Measurements from ENCODE around the gene WDFY3.
"Not testable (repeated sequence)": the region's sequence is repeated elsewhere in the genome, so short reads cannot be mapped to it uniquely, and the experiment has no call there.

Gene WDFY3

GRCh38 chr4:84680956-84681355, 285.5 kb downstream of the WDFY3 start:
- Histone ChIP-seq H3K4me2 (peak overlapping the region in 10 of 11 experiments; percentile 62 to 75 (median 72); a peak in 18 of 22 replicates), H3K36me3 (peaks cover 56 to 98% (median 96%) of the 10 kb centered on the region in 11 experiments), H3K4me1 (peaks cover 25 to 47% (median 39%) of the 10 kb centered on the region in 10 experiments), H3K9me3 (replicated peaks in 1 of 11) (no peaks in the 10 kb centered on the region), H3K27ac (peak overlapping the region in 1 of 11 experiments; percentile 8; a peak in 1 of 22 replicates), H3K4me3 (no peak overlapping the region), H3K9ac (0 out of 22 replicates have a peak overlapping the region, but pooled peaks of 1 of the 11 experiments have one; percentile 25), H3K27me3 (no peaks in the 10 kb centered on the region), H4K20me1 (peaks cover 0 to 94% (median 0%) of the 10 kb centered on the region in 11 experiments; a peak in 8 of 22 replicates)
- TF ChIP-seq Cebpa-rat (IDR thresholded peaks at IDR 0.05): no peak

GRCh38 chr4:84678976-84679744, 287.3 kb downstream of the WDFY3 start:
- TF ChIP-seq Cebpa-rat (IDR thresholded peaks at IDR 0.05): no peak
- no peak overlapping the region for H3K27ac ChIP-seq
- no peaks in the 10 kb centered on the region for H3K27me3 ChIP-seq
- H3K4me3 ChIP-seq: no peak overlapping the region
- H3K4me1 ChIP-seq: peaks cover 24 to 39% (median 32%) of the 10 kb centered on the region in 10 experiments
- no peak overlapping the region for H3K9ac ChIP-seq
- peaks cover 66 to 99% (median 96%) of the 10 kb centered on the region in 11 experiments for H3K36me3 ChIP-seq
- H3K9me3 ChIP-seq (replicated peaks in 1 of 11): no peaks in the 10 kb centered on the region
- H4K20me1 ChIP-seq: peaks cover 0 to 91% (median 0%) of the 10 kb centered on the region in 11 experiments; a peak in 8 of 22 replicates
- no peak overlapping the region for H3K4me2 ChIP-seq

DNA sequence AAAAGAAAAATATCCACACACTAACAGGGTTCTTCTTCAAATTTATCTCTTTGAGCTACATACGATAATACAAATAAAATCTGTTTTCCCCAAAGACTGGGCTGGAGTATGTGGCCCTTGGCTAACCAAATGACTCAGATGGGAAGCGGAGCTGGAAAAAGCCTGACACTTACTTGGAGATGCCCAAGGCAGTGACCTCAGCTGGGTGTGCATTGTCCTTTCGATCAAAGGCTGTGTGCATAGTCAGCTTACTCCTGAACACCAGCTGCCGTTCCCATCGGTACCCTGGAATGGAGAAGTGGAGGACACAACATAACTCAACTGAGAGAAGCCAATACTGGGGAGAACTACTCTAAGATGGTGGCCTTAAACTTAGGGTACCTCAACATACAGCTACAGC, 288.5 kb downstream of the WDFY3 start:
- no peak for TF ChIP-seq Cebpa-rat (IDR thresholded peaks at IDR 0.05)
- peaks cover 22 to 27% (median 23%) of the 10 kb centered on the region in 10 experiments for H3K4me1 ChIP-seq
- peaks cover 63 to 99% (median 96%) of the 10 kb centered on the region in 11 experiments for H3K36me3 ChIP-seq
- H3K9me3 ChIP-seq (replicated peaks in 1 of 11): no peaks in the 10 kb centered on the region
- H4K20me1 ChIP-seq: peaks cover 0 to 86% (median 0%) of the 10 kb centered on the region in 11 experiments; a peak in 8 of 22 replicates
- H3K4me2 ChIP-seq: no peak overlapping the region
- H3K9ac ChIP-seq: no peak overlapping the region
- H3K4me3 ChIP-seq: no peak overlapping the region
- no peak overlapping the region for H3K27ac ChIP-seq
- no peaks in the 10 kb centered on the region for H3K27me3 ChIP-seq

- TF ChIP-seq Cebpa-rat (IDR thresholded peaks at IDR 0.05): no peak
- H3K4me3 ChIP-seq: no peak overlapping the region
- H3K27me3 ChIP-seq: no peaks in the 10 kb centered on the region
- H3K36me3 ChIP-seq: peaks cover 66 to 99% (median 96%) of the 10 kb centered on the region in 11 experiments
- H3K9me3 ChIP-seq (replicated peaks in 1 of 11): no peaks in the 10 kb centered on the region
- H3K4me2 ChIP-seq: no peak overlapping the region
- peaks cover 0 to 79% (median 0%) of the 10 kb centered on the region in 11 experiments; a peak in 7 of 22 replicates for H4K20me1 ChIP-seq
- H3K9ac ChIP-seq: no peak overlapping the region
- H3K4me1 ChIP-seq: peaks cover 14 to 21% (median 15%) of the 10 kb centered on the region in 10 experiments
- no peak overlapping the region for H3K27ac ChIP-seq
Observed at GRCh38 chr4:84677093-84677492, 289.4 kb downstream of the WDFY3 start.

DNA sequence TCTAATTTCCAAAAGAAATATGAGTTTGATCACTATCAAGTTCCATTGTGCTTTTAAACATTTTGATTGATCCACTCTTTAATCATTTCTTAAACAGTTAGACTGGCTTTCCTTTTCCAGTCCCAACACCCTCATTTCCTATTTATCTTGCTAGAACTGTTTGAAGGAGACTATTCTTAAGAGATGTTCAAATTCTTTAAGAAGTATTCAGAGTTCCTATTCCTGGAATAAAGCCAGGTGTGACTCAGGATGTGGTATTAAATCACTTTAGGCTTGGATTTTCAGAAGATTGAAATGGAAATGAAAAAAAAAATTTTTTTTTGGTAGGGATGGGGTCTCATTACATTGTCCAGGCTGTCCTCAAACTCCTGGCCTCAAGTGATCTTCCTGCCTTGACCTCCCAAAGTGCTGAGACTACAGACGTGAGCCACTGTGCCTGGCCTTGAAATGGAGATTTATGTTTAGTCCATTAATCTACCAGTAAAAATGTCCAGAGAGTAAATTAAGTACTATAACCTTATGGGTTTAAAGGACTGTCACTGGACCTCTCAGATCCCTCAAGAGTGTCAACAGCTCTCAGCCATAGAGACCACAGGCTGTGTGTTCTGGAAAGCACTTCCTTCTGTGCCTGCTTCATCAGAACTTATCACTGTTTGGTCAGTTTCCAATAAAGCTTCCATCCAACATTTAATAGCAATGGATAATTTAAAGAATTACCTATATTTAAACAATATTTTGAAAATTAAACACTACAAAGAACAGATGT, 292.8 kb downstream of the WDFY3 start:
- TF ChIP-seq Cebpa-rat (IDR thresholded peaks at IDR 0.05): no peak

GRCh38 chr4:84672177-84672576, 294.3 kb downstream of the WDFY3 start:
- H3K9ac ChIP-seq: no peak overlapping the region
- no peaks in the 10 kb centered on the region for H3K27me3 ChIP-seq
- TF ChIP-seq Cebpa-rat (IDR thresholded peaks at IDR 0.05): no peak
- H3K4me3 ChIP-seq: no peak overlapping the region
- H3K4me2 ChIP-seq: peak overlapping the region in 1 of 11 experiments; percentile 2; a peak in 1 of 22 replicates
- H4K20me1 ChIP-seq: peaks cover 0 to 47% (median 0%) of the 10 kb centered on the region in 11 experiments; a peak in 5 of 22 replicates
- H3K4me1 ChIP-seq: peaks cover 0 to 10% (median 0%) of the 10 kb centered on the region in 10 experiments; a peak in 4 of 20 replicates
- peaks cover 67 to 100% (median 91%) of the 10 kb centered on the region in 11 experiments for H3K36me3 ChIP-seq
- H3K9me3 ChIP-seq (replicated peaks in 1 of 11): peaks cover 0 to 12% (median 0%) of the 10 kb centered on the region in 11 experiments; a peak in 3 of 22 replicates
- H3K27ac ChIP-seq: no peak overlapping the region

More for the DNA sequence above, 292.8 kb downstream of the WDFY3 start:
- Histone ChIP-seq H3K9ac (no peak overlapping the region), H4K20me1 (peaks cover 0 to 58% (median 0%) of the 10 kb centered on the region in 11 experiments; a peak in 5 of 22 replicates), H3K4me1 (peaks cover 0 to 10% (median 0%) of the 10 kb centered on the region in 10 experiments; a peak in 2 of 20 replicates), H3K4me3 (no peak overlapping the region), H3K36me3 (peaks cover 80 to 100% (median 93%) of the 10 kb centered on the region in 11 experiments), H3K27ac (no peak overlapping the region), H3K9me3 (replicated peaks in 1 of 11) (no peaks in the 10 kb centered on the region), H3K27me3 (no peaks in the 10 kb centered on the region), H3K4me2 (no peak overlapping the region)

GRCh38 chr4:84669201-84669600, 297.3 kb downstream of the WDFY3 start:
- Histone ChIP-seq H4K20me1 (peaks cover 0 to 28% (median 0%) of the 10 kb centered on the region in 11 experiments; a peak in 3 of 22 replicates), H3K4me3 (no peak overlapping the region), H3K27ac (no peak overlapping the region), H3K4me1 (peaks cover 0 to 16% (median 0%) of the 10 kb centered on the region in 10 experiments; a peak in 6 of 20 replicates), H3K36me3 (peaks cover 42 to 97% (median 73%) of the 10 kb centered on the region in 11 experiments), H3K4me2 (no peak overlapping the region), H3K27me3 (no peaks in the 10 kb centered on the region), H3K9ac (no peak overlapping the region), H3K9me3 (replicated peaks in 1 of 11) (peaks cover 0 to 28% (median 13%) of the 10 kb centered on the region in 11 experiments; a peak in 17 of 22 replicates)
- no peak for TF ChIP-seq Cebpa-rat (IDR thresholded peaks at IDR 0.05)

- no peak for TF ChIP-seq Cebpa-rat (IDR thresholded peaks at IDR 0.05)
- peaks cover 19 to 83% (median 47%) of the 10 kb centered on the region in 11 experiments for H3K36me3 ChIP-seq
- peaks cover 0 to 27% (median 0%) of the 10 kb centered on the region in 11 experiments; a peak in 2 of 22 replicates for H4K20me1 ChIP-seq
Observed at GRCh38 chr4:84666439-84666838, 300.1 kb downstream of the WDFY3 start.

GRCh38 chr4:84664767-84665166, 301.7 kb downstream of the WDFY3 start:
- peaks cover 7 to 83% (median 32%) of the 10 kb centered on the region in 11 experiments for H3K36me3 ChIP-seq
- H3K27me3 ChIP-seq, H3K9ac ChIP-seq, H3K27ac ChIP-seq, H3K4me3 ChIP-seq, H3K4me2 ChIP-seq: not testable (repeated sequence)
- peaks cover 0 to 16% (median 0%) of the 10 kb centered on the region in 10 experiments; a peak in 4 of 20 replicates for H3K4me1 ChIP-seq
- H4K20me1 ChIP-seq: peaks cover 0 to 19% (median 0%) of the 10 kb centered on the region in 11 experiments; a peak in 2 of 22 replicates
- peaks cover 8 to 37% (median 14%) of the 10 kb centered on the region in 11 experiments; a peak in 20 of 22 replicates for H3K9me3 ChIP-seq (replicated peaks in 1 of 11)

More at GRCh38 chr4:84666439-84666838, 300.1 kb downstream of the WDFY3 start:
- peaks cover 0 to 28% (median 13%) of the 10 kb centered on the region in 11 experiments; a peak in 17 of 22 replicates for H3K9me3 ChIP-seq (replicated peaks in 1 of 11)
- H3K9ac ChIP-seq: no peak overlapping the region
- H3K27ac ChIP-seq: no peak overlapping the region
- H3K4me1 ChIP-seq: peaks cover 0 to 16% (median 0%) of the 10 kb centered on the region in 10 experiments; a peak in 4 of 20 replicates
- no peaks in the 10 kb centered on the region for H3K27me3 ChIP-seq
- H3K4me3 ChIP-seq: no peak overlapping the region
- peak overlapping the region in 2 of 11 experiments; percentile 53 to 54; a peak in 3 of 22 replicates for H3K4me2 ChIP-seq
